OCI-LY1 (cell line): Measurements from ENCODE around the gene GRIK2.
"Not testable (repeated sequence)": the region's sequence is repeated elsewhere in the genome, so short reads cannot be mapped to it uniquely, and the experiment has no call there.

Experiments
- H2AFZ ChIP-seq: fragments of 200-600 bp; sonication (generic), shearing (Covaris generic); 2 replicates; pipeline ENCODE4 v1.6.0; 2014; ENCODE audit warnings: antibody characterized with exemption, mild to moderate bottlenecking, low read length
- H3F3A ChIP-seq: fragments of 200-600 bp; sonication (generic), shearing (Covaris generic); 2 replicates; pipeline ENCODE4 v1.6.0; 2014; ENCODE audit warnings: mild to moderate bottlenecking, antibody characterized with exemption, low read length, moderate library complexity; ENCODE audit not compliant: insufficient read depth
- H3K27ac ChIP-seq: fragments of 200-600 bp; sonication (generic); 2 replicates; pipeline ENCODE4 v1.5.1; 2014; ENCODE audit warnings: low read length, mixed run types, mild to moderate bottlenecking, low read depth; ENCODE audit not compliant: poor library complexity, severe bottlenecking
- H3K27me3 ChIP-seq: fragments of 200-600 bp; sonication (generic); 2 replicates; pipeline ENCODE4 v1.6.0; 2014; ENCODE audit warnings: antibody characterized with exemption, mild to moderate bottlenecking, low read length, moderate library complexity; ENCODE audit not compliant: insufficient read depth
- H3K36me3 ChIP-seq: fragments of 200-600 bp; sonication (generic); 2 replicates; pipeline ENCODE4 v1.6.1; 2014; ENCODE audit warnings: mild to moderate bottlenecking, antibody characterized with exemption, low read length, moderate library complexity, mixed read lengths; ENCODE audit not compliant: insufficient read depth
- H3K4me1 ChIP-seq: fragments of 200-600 bp; sonication (generic); 2 replicates; pipeline ENCODE4 v1.5.1; 2014; ENCODE audit warnings: mild to moderate bottlenecking, low read length, moderate library complexity; ENCODE audit not compliant: insufficient read depth, severe bottlenecking
- H3K4me2 ChIP-seq: fragments of 200-600 bp; sonication (generic), shearing (Covaris generic); 2 replicates; pipeline ENCODE4 v1.6.1; 2014; ENCODE audit warnings: low read length
- H3K4me3 ChIP-seq: fragments of 200-600 bp; sonication (generic); 2 replicates; pipeline ENCODE4 v1.5.1; 2014; ENCODE audit warnings: low read length, low read depth, mild to moderate bottlenecking, mixed read lengths; ENCODE audit not compliant: poor library complexity, severe bottlenecking
- H3K79me2 ChIP-seq: fragments of 200-600 bp; shearing (Covaris generic); 2 replicates; pipeline ENCODE4 v1.6.1; 2016; ENCODE audit warnings: mixed run types, low read length, mixed read lengths; ENCODE audit not compliant: insufficient read depth
- H3K9ac ChIP-seq: fragments of 200-600 bp; sonication (generic), shearing (Covaris generic); 2 replicates; pipeline ENCODE4 v1.6.1; 2014; ENCODE audit warnings: mild to moderate bottlenecking, low read length, mixed read lengths
- H3K9me2 ChIP-seq: fragments of 200-600 bp; sonication (generic), shearing (Covaris generic); 2 replicates; pipeline ENCODE4 v1.6.1; 2014; ENCODE audit warnings: low read depth, mild to moderate bottlenecking, low read length, mixed read lengths
- H3K9me3 ChIP-seq: fragments of 200-600 bp; shearing (Covaris generic); 2 replicates; pipeline ENCODE4 v1.6.1; 2014; ENCODE audit warnings: low read length, mixed read lengths
- H4K20me1 ChIP-seq: fragments of 200-600 bp; sonication (generic), shearing (Covaris generic); 2 replicates; pipeline ENCODE4 v1.6.0; 2016; ENCODE audit warnings: mild to moderate bottlenecking, low read length; ENCODE audit not compliant: insufficient read depth
- CTCF ChIP-seq: fragments of 200-600 bp; sonication (generic), shearing (Covaris generic); IDR thresholded peaks from 2 replicates; pipeline ENCODE4 v1.5.1; 2017; ENCODE audit warnings: mild to moderate bottlenecking, antibody characterized with exemption, low read length, moderate library complexity, mixed read lengths
- EZH2 ChIP-seq: fragments of 200-600 bp; sonication (generic), shearing (Covaris generic); IDR thresholded peaks from 2 replicates; pipeline ENCODE4 v1.8.0; 2017; ENCODE audit warnings: borderline replicate concordance, mixed run types, mild to moderate bottlenecking, antibody characterized with exemption, low read length, moderate library complexity, mixed read lengths

The GRIK2 gene

DNA sequence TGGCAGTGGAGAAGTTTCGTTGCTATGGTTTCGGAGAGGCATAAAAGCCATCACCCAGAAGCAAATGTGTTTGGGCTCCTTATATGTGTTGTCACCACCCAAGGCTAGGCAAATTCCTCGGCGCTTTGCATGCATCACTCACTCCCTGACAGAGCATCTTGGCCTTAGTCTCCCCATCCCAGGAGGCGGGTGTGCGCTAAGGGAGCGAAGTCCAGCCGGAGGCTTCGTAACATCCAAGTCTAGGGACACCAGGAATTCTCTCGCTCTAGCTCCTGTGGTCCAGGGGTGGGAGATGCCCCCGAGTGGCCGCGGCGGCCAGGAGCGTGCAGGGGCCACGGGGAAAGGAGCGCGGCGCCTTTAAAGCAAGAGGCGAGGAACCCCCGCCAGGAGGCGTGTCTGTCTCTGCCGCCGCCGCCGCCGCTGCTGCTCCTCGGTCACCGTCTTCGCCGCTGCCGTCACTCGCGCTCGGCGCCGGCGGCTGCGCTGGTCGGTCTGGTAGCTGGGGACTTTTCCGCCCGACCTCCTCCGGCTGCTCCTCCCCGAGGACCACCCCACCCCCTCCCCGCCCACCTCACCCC is at the start of gene GRIK2:
GRIK2 (plus strand) TSS at position 458 of the 578 bp plus-strand sequence.
- H4K20me1 ChIP-seq = no peaks in the 10 kb centered on the region
- H3F3A ChIP-seq = no peaks in the 10 kb centered on the region
- no peaks in the 10 kb centered on the region for H3K79me2 ChIP-seq
- no peaks in the 10 kb centered on the region for H3K9me2 ChIP-seq
- no peak within 1 kb of the TSS for H3K9ac ChIP-seq
- no peak for TF ChIP-seq EZH2
- TF ChIP-seq CTCF = no peak
- no peak within 1 kb of the TSS for H3K4me2 ChIP-seq
- no peaks in the 10 kb centered on the region for H3K4me1 ChIP-seq
- H2AFZ ChIP-seq = no peak within 1 kb of the TSS
- H3K27me3 ChIP-seq = no peaks in the 10 kb centered on the region
- H3K9me3 ChIP-seq = no peaks in the 10 kb centered on the region
- no peak within 1 kb of the TSS for H3K27ac ChIP-seq
- no peak within 1 kb of the TSS for H3K4me3 ChIP-seq
- H3K36me3 ChIP-seq = no peaks in the 10 kb centered on the region

- H4K20me1 ChIP-seq = no peaks in the 10 kb centered on the region
- H3F3A ChIP-seq = no peaks in the 10 kb centered on the region
- no peak overlapping the region for H3K9ac ChIP-seq
- H3K27me3 ChIP-seq = no peaks in the 10 kb centered on the region
- H3K4me3 ChIP-seq = no peak overlapping the region
- no peak overlapping the region for H3K4me2 ChIP-seq
- TF ChIP-seq EZH2 (no peak), CTCF (no peak)
- no peaks in the 10 kb centered on the region for H3K9me2 ChIP-seq
- no peaks in the 10 kb centered on the region for H3K36me3 ChIP-seq
- H3K79me2 ChIP-seq = no peaks in the 10 kb centered on the region
- H3K4me1 ChIP-seq = no peaks in the 10 kb centered on the region
- H2AFZ ChIP-seq = no peak overlapping the region
- no peaks in the 10 kb centered on the region for H3K9me3 ChIP-seq
- no peak overlapping the region for H3K27ac ChIP-seq
Observed at GRCh38 chr6:101344885-101345284, 48.6 kb upstream of the GRIK2 start.

DNA sequence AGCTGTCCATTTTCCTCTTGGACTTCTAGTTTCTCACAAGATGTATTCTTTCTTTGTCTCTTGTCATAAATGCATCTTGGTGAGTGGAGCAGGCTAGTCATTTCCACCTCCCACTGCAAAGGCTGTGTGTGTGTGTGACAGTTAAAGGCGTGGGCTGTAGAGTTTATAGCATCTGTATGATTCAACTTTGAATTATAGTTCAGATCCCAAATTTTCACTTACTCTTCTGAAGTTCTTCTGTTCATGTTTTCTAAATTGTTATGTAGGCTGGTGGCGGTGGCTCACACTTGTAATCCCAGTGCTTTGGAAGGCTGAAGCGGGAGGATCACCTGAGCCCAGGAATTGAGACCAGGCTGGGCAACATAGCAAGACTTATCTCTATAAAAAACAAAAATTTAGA is 44.7 kb upstream of the GRIK2 start:
- no peaks in the 10 kb centered on the region for H3K9me3 ChIP-seq
- TF ChIP-seq EZH2 (no peak), CTCF (no peak)
- no peaks in the 10 kb centered on the region for H3K9me2 ChIP-seq
- H3K4me3 ChIP-seq = no peak overlapping the region
- H3K27ac ChIP-seq = no peak overlapping the region
- H3K9ac ChIP-seq = no peak overlapping the region
- H3K79me2 ChIP-seq = no peaks in the 10 kb centered on the region
- H3K27me3 ChIP-seq = no peaks in the 10 kb centered on the region
- H3F3A ChIP-seq = no peaks in the 10 kb centered on the region
- no peaks in the 10 kb centered on the region for H3K36me3 ChIP-seq
- no peaks in the 10 kb centered on the region for H4K20me1 ChIP-seq
- H3K4me2 ChIP-seq = no peak overlapping the region
- H2AFZ ChIP-seq = no peak overlapping the region
- no peaks in the 10 kb centered on the region for H3K4me1 ChIP-seq

DNA sequence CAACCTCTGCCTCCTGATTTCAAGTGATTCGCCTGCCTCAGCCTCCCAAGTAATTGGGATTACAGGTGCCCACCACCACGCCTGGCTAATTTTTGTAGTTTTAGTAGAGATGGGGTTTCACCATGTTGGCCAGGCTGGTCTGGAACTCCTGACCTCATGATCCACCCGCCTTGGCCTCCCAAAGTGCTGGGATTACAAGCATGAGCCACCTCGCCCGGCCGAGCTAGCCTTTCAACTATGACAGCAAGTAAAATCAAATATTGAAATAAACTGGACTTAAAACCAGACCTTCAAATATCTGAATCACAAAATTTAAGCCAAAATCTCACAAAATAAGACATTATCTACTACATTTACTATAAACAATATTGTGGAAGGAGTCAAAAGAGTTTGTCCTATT is 42.9 kb upstream of the GRIK2 start:
- not testable (repeated sequence) for H3K36me3 ChIP-seq, H3K9ac ChIP-seq, H3F3A ChIP-seq, H3K27ac ChIP-seq, H3K9me2 ChIP-seq, H3K4me3 ChIP-seq, H3K27me3 ChIP-seq, H3K4me2 ChIP-seq, H3K79me2 ChIP-seq, H2AFZ ChIP-seq, H3K9me3 ChIP-seq, H4K20me1 ChIP-seq, H3K4me1 ChIP-seq
